Epithelial cell of prostate (primary cell): ENCODE measurements around the gene ZNF780A.
"Not testable (repeated sequence)": the region's sequence is repeated elsewhere in the genome, so short reads cannot be mapped to it uniquely, and the experiment has no call there.

Source experiments
- DNase-seq: peaks from one replicate; pipeline ENCODE4 v3.0.0-alpha.2; 2011; ENCODE audit warnings: low read depth, low spot score
- H3K27ac ChIP-seq: fragments of 450-650 bp; 2 replicates; pipeline ENCODE4 v1.5.1; 2017; ENCODE audit warnings: mild to moderate bottlenecking

The ZNF780A gene

GRCh38 chr19:40090241-40091204, at the start of gene ZNF780A:
ZNF780A (minus strand) TSS chr19:40090943; CDS start chr19:40084753, 6,190 bp downstream.
- DNase-seq, result no peak
- H3K27ac ChIP-seq, result peak within 1 kb of the TSS; percentile 79

- H3K27ac ChIP-seq, result no peak overlapping the region
- no peak for DNase-seq
Observed at GRCh38 chr19:40139533-40140287, 49.0 kb upstream of the ZNF780A start.

GRCh38 chr19:40136818-40137217, 46.1 kb upstream of the ZNF780A start:
- no peak for DNase-seq
- H3K27ac ChIP-seq, result no peak overlapping the region

GRCh38 chr19:40134866-40135265, 44.1 kb upstream of the ZNF780A start:
- no peak for DNase-seq
- H3K27ac ChIP-seq, result no peak overlapping the region

- no peak for DNase-seq
Observed at GRCh38 chr19:40133491-40133890, 42.7 kb upstream of the ZNF780A start.

GRCh38 chr19:40130013-40130412, 39.3 kb upstream of the ZNF780A start:
- no peak overlapping the region for H3K27ac ChIP-seq
- DNase-seq, result no peak

More at GRCh38 chr19:40133491-40133890, 42.7 kb upstream of the ZNF780A start:
- no peak overlapping the region for H3K27ac ChIP-seq

GRCh38 chr19:40129425-40129824, 38.7 kb upstream of the ZNF780A start:
- no peak for DNase-seq
- no peak overlapping the region for H3K27ac ChIP-seq

- no peak overlapping the region for H3K27ac ChIP-seq
- no peak for DNase-seq
Observed at GRCh38 chr19:40128991-40129390, 38.2 kb upstream of the ZNF780A start.

GRCh38 chr19:40119380-40119779, 28.6 kb upstream of the ZNF780A start:
- DNase-seq, result no peak
- H3K27ac ChIP-seq, result no peak overlapping the region

- H3K27ac ChIP-seq, DNase-seq: not testable (repeated sequence)
Observed at GRCh38 chr19:40118638-40119037, 27.9 kb upstream of the ZNF780A start.

GRCh38 chr19:40116075-40116474, 25.3 kb upstream of the ZNF780A start:
- H3K27ac ChIP-seq, result no peak overlapping the region
- no peak for DNase-seq

- not testable (repeated sequence) for DNase-seq, H3K27ac ChIP-seq
Observed at GRCh38 chr19:40114119-40114518, 23.4 kb upstream of the ZNF780A start.

- not testable (repeated sequence) for H3K27ac ChIP-seq, DNase-seq
Observed at GRCh38 chr19:40112271-40112670, 21.5 kb upstream of the ZNF780A start.

- H3K27ac ChIP-seq, result no peak overlapping the region
- no peak for DNase-seq
Observed at GRCh38 chr19:40110570-40110969, 19.8 kb upstream of the ZNF780A start.

- no peak overlapping the region for H3K27ac ChIP-seq
- DNase-seq, result no peak
Observed at GRCh38 chr19:40104754-40105153, 14.0 kb upstream of the ZNF780A start.

GRCh38 chr19:40103600-40103999, 12.9 kb upstream of the ZNF780A start:
- no peak overlapping the region for H3K27ac ChIP-seq
- no peak for DNase-seq

- H3K27ac ChIP-seq, result no peak overlapping the region
- no peak for DNase-seq
Observed at GRCh38 chr19:40101813-40102212, 11.1 kb upstream of the ZNF780A start.

GRCh38 chr19:40093416-40093815, 2.7 kb upstream of the ZNF780A start:
- no peak for DNase-seq
- H3K27ac ChIP-seq, result no peak overlapping the region

- no peak for DNase-seq
- H3K27ac ChIP-seq, result peak overlapping the region; percentile 79
Observed at GRCh38 chr19:40091205-40092129, 724 bp upstream of the ZNF780A start.

- DNase-seq, result no peak
- peak overlapping the region; percentile 79 for H3K27ac ChIP-seq
Observed at GRCh38 chr19:40089462-40089861, 1.3 kb downstream of the ZNF780A start.
